Activated CD4-positive, alpha-beta T cell treated with anti-CD3 and anti-CD28 coated beads, Interleukin-2, amount 10 ng/mL, durations not matched to agents 7 days and 5 days (primary cell): Measurements from ENCODE around the gene PCDH9. TPM values are rescaled to one million over a fixed set of nuclear protein-coding genes. Genes with fewer than 3 reads are reported as not detected.
"Not testable (repeated sequence)": the region's sequence is repeated elsewhere in the genome, so short reads cannot be mapped to it uniquely, and the experiment has no call there.

Source experiments
- CTCF ChIA-PET: fragments of 350-600 bp; sonication (Branson Sonifier 250); formaldehyde crosslinking; loops from one replicate; lab custom pipeline; 2021; ENCODE audit warnings: antibody characterized with exemption; lab: Charles Lee
- POLR2A ChIA-PET: fragments of 350-600 bp; sonication (Branson Sonifier 250); formaldehyde crosslinking; loops from one replicate; lab custom pipeline; 2021; ENCODE audit warnings: antibody characterized with exemption; lab: Charles Lee
- DNase-seq: peaks from one replicate; pipeline ENCODE4 v3.0.0-alpha.2; 2020
- H3K27ac Mint-ChIP-seq: one replicate; pipeline ENCODE4 v1.8.0; 2021; ENCODE audit warnings: mild to moderate bottlenecking, moderate library complexity, mixed read lengths
- H3K27me3 Mint-ChIP-seq: one replicate; pipeline ENCODE4 v1.8.0; 2021; ENCODE audit warnings: mixed read lengths
- H3K36me3 Mint-ChIP-seq: one replicate; pipeline ENCODE4 v1.8.0; 2021; ENCODE audit warnings: low read depth, mixed read lengths
- H3K4me1 Mint-ChIP-seq: one replicate; pipeline ENCODE4 v1.8.0; 2021; ENCODE audit warnings: mixed read lengths
- H3K4me3 Mint-ChIP-seq: one replicate; pipeline ENCODE4 v1.8.0; 2021; ENCODE audit warnings: mild to moderate bottlenecking, moderate library complexity, mixed read lengths
- H3K9me3 Mint-ChIP-seq: one replicate; pipeline ENCODE4 v1.8.0; 2021; ENCODE audit warnings: mixed read lengths
- total RNA-seq, 2 experiments: library from RNA; stranded (reverse); gene quantifications; one replicate each; pipeline ENCODE4 v1.2.3, GENCODE V29; 2021

PCDH9 gene
- total RNA-seq, 2 experiments from 2014 or later: 0.25 to 0.30 TPM

DNA sequence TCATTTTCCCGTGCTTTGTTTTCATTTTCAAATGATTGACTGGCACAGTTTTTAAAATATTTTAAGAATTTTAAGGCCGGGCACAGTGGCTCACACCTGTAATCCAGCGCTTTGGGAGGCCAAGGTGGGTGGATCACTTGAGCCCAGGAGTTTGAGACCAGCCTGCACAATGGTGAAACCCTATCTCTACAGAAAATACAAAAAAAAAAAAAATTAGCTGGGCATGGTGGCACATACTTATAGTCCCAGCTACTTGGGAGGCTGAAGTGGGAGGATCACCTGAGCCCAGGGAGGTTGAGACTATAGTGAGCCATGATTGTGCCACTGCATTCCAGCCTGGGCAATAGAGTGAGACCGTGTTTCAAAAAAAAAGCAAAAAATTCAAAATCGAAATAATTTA lies 133.2 kb downstream of the PCDH9 start:
- H3K27ac Mint-ChIP-seq, H3K4me1 Mint-ChIP-seq, CTCF ChIA-PET, H3K27me3 Mint-ChIP-seq, DNase-seq, H3K9me3 Mint-ChIP-seq, H3K4me3 Mint-ChIP-seq, POLR2A ChIA-PET, H3K36me3 Mint-ChIP-seq: not testable (repeated sequence)

- H3K27me3 Mint-ChIP-seq: no peaks in the 10 kb centered on the region
- POLR2A ChIA-PET: no interaction called here
Observed at GRCh38 chr13:67096418-67096817, 133.7 kb downstream of the PCDH9 start.

DNA sequence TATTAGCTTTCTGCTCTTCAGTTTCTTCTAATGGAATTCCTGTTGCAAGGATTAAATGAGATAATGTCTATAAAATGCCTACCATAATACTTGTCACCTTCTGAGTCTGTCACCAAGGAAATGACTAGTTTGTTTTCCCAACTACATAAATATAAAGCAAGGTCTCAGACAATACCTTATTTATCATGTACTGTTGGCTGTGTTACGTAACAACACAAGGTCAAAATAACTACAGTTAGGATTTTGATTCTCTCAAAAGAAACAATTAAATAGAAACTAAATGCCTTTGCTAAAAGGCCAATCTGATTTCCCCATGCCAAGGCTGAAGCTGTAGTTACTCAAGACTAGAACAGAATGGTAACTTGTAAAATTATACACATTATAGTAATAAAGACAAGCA lies 134.5 kb downstream of the PCDH9 start:
- no peaks in the 10 kb centered on the region for H3K4me1 Mint-ChIP-seq
- ChIA-PET POLR2A (no interaction called here), CTCF (no interaction called here)
- DNase-seq: no peak
- no peaks in the 10 kb centered on the region for H3K9me3 Mint-ChIP-seq
- H3K27me3 Mint-ChIP-seq: no peaks in the 10 kb centered on the region
- no peak overlapping the region for H3K4me3 Mint-ChIP-seq
- no peak overlapping the region for H3K27ac Mint-ChIP-seq
- H3K36me3 Mint-ChIP-seq: no peaks in the 10 kb centered on the region

More at GRCh38 chr13:67096418-67096817, 133.7 kb downstream of the PCDH9 start:
- Mint-ChIP-seq H3K4me1 (no peaks in the 10 kb centered on the region), H3K36me3 (no peaks in the 10 kb centered on the region), H3K4me3 (no peak overlapping the region), H3K27ac (no peak overlapping the region), H3K9me3 (no peaks in the 10 kb centered on the region)
- no peak for DNase-seq
- CTCF ChIA-PET: no interaction called here

DNA sequence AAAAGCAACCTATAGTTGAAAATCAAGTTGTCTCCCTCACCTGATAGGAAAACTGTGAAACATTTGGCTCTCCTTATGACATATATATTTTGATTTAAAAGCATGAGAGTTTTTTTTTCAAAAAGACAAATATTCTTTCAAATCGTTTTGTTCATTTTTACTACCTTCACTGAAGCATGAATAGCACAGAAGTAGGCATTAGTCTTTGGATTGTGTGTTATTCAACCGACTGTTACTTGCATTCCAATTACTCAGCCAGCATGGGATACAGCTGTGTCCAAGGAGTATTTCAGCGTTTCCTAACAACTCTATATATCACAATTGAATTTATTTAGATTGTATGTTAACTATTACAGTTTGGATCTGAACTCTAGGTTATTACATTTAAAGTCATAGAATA lies 135.2 kb downstream of the PCDH9 start:
- Mint-ChIP-seq H3K36me3 (no peaks in the 10 kb centered on the region), H3K4me1 (no peaks in the 10 kb centered on the region), H3K27ac (no peak overlapping the region), H3K9me3 (no peaks in the 10 kb centered on the region), H3K27me3 (no peaks in the 10 kb centered on the region), H3K4me3 (no peak overlapping the region)
- ChIA-PET POLR2A (no interaction called here), CTCF (no interaction called here)
- no peak for DNase-seq

- ChIA-PET POLR2A (no interaction called here), CTCF (no interaction called here)
- Mint-ChIP-seq H3K36me3 (no peaks in the 10 kb centered on the region), H3K27ac (no peak overlapping the region), H3K4me1 (no peaks in the 10 kb centered on the region), H3K27me3 (no peaks in the 10 kb centered on the region), H3K9me3 (no peaks in the 10 kb centered on the region), H3K4me3 (no peak overlapping the region)
- no peak for DNase-seq
Observed at GRCh38 chr13:67094078-67094477, 136.1 kb downstream of the PCDH9 start.

- H3K9me3 Mint-ChIP-seq: no peaks in the 10 kb centered on the region
- H3K4me3 Mint-ChIP-seq: no peak overlapping the region
- H3K36me3 Mint-ChIP-seq: no peaks in the 10 kb centered on the region
- H3K27me3 Mint-ChIP-seq: no peaks in the 10 kb centered on the region
- H3K4me1 Mint-ChIP-seq: no peaks in the 10 kb centered on the region
- no peak overlapping the region for H3K27ac Mint-ChIP-seq
- ChIA-PET POLR2A (no interaction called here), CTCF (no interaction called here)
- no peak for DNase-seq
Observed at GRCh38 chr13:67091603-67092002, 138.5 kb downstream of the PCDH9 start.

DNA sequence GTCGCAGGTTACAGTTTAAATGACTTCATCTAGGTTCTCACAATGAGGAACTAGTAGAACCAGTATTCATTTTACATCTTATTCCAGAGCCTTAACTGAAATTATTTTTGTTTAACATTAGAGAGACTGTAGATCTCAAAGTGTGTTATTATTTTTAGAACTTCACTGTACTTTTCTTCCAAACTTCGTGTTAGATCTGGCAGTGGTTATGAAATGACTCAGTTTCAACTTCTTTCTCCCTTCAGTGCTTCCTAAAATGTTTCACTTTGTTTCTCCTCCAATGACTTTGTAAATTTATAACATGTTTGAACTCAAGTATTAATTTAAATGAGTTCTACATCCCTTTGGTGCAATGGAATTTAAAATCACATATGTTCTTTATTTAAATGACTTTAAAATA lies 139.3 kb downstream of the PCDH9 start:
- H3K36me3 Mint-ChIP-seq: no peaks in the 10 kb centered on the region
- no peak overlapping the region for H3K4me3 Mint-ChIP-seq
- no peaks in the 10 kb centered on the region for H3K27me3 Mint-ChIP-seq
- H3K4me1 Mint-ChIP-seq: no peaks in the 10 kb centered on the region
- CTCF ChIA-PET: no interaction called here
- no peak overlapping the region for H3K27ac Mint-ChIP-seq
- H3K9me3 Mint-ChIP-seq: no peaks in the 10 kb centered on the region
- POLR2A ChIA-PET: no interaction called here
- DNase-seq: no peak

DNA sequence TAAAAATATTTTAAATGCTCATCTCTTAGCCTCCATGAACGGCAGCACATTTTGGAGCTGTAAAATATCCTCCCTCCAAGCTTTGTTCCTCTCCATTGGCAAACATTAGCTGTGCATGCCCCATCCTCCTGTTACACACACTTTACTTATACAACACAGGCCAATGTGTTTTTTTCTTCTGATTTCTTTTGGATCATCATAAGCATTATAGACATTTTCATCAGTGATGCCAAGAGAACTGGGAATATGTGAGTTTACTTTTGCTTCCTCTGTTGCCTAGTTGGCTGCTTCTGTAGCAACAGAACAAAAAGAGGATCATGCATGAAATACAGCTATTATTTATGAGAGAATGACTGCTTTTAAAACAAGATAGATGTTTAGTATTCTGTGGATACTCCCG lies 142.6 kb downstream of the PCDH9 start:
- Mint-ChIP-seq H3K4me3 (no peak overlapping the region), H3K27me3 (no peaks in the 10 kb centered on the region), H3K36me3 (no peaks in the 10 kb centered on the region), H3K9me3 (no peaks in the 10 kb centered on the region), H3K27ac (no peak overlapping the region), H3K4me1 (no peaks in the 10 kb centered on the region)
- no peak for DNase-seq
- CTCF ChIA-PET: no interaction called here
- POLR2A ChIA-PET: no interaction called here

GRCh38 chr13:67086260-67086659 lies 143.9 kb downstream of the PCDH9 start:
- POLR2A ChIA-PET: no interaction called here
- Mint-ChIP-seq H3K4me3 (no peak overlapping the region), H3K4me1 (no peaks in the 10 kb centered on the region), H3K27me3 (no peaks in the 10 kb centered on the region), H3K27ac (no peak overlapping the region), H3K36me3 (no peaks in the 10 kb centered on the region), H3K9me3 (no peaks in the 10 kb centered on the region)
- no peak for DNase-seq
- CTCF ChIA-PET: no interaction called here

GRCh38 chr13:67084066-67084465 lies 146.1 kb downstream of the PCDH9 start:
- ChIA-PET CTCF (no interaction called here), POLR2A (no interaction called here)
- Mint-ChIP-seq H3K9me3 (no peaks in the 10 kb centered on the region), H3K4me1 (no peaks in the 10 kb centered on the region), H3K27ac (no peak overlapping the region), H3K36me3 (no peaks in the 10 kb centered on the region), H3K27me3 (no peaks in the 10 kb centered on the region), H3K4me3 (no peak overlapping the region)
- DNase-seq: no peak

- CTCF ChIA-PET: no interaction called here
- no peak for DNase-seq
- no peaks in the 10 kb centered on the region for H3K4me1 Mint-ChIP-seq
- no peaks in the 10 kb centered on the region for H3K27me3 Mint-ChIP-seq
- no peaks in the 10 kb centered on the region for H3K9me3 Mint-ChIP-seq
- no peak overlapping the region for H3K4me3 Mint-ChIP-seq
- no peak overlapping the region for H3K27ac Mint-ChIP-seq
- POLR2A ChIA-PET: no interaction called here
- H3K36me3 Mint-ChIP-seq: no peaks in the 10 kb centered on the region
Observed at GRCh38 chr13:67083519-67083918, 146.6 kb downstream of the PCDH9 start.

DNA sequence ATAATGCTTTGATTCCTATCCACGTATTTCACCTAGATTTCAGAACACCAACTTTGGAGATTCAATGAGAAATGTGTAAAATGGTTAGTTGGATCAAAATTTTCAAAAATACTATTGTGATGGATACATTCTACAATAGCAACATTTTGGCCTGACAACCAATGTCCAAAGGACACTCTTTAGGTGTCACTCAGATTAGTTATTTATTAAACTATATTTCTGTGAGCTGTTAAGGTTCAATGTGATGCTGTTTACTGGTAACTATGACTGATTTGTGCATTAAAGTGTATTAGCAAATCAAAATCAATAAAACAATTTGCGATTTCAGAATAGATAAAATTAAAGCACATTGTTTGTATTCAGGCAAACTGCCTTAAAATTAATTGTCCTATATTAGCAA lies 149.8 kb downstream of the PCDH9 start:
- no peaks in the 10 kb centered on the region for H3K4me1 Mint-ChIP-seq
- H3K27ac Mint-ChIP-seq: no peak overlapping the region
- ChIA-PET POLR2A (no interaction called here), CTCF (no interaction called here)
- no peak overlapping the region for H3K4me3 Mint-ChIP-seq
- no peaks in the 10 kb centered on the region for H3K9me3 Mint-ChIP-seq
- no peaks in the 10 kb centered on the region for H3K36me3 Mint-ChIP-seq
- no peaks in the 10 kb centered on the region for H3K27me3 Mint-ChIP-seq
- DNase-seq: no peak

- H3K36me3 Mint-ChIP-seq: no peaks in the 10 kb centered on the region
- H3K27me3 Mint-ChIP-seq: no peaks in the 10 kb centered on the region
- no peak overlapping the region for H3K27ac Mint-ChIP-seq
- H3K4me1 Mint-ChIP-seq: no peaks in the 10 kb centered on the region
- ChIA-PET POLR2A (no interaction called here), CTCF (no interaction called here)
- no peak for DNase-seq
- no peak overlapping the region for H3K4me3 Mint-ChIP-seq
- H3K9me3 Mint-ChIP-seq: no peaks in the 10 kb centered on the region
Observed at GRCh38 chr13:67078062-67078461, 152.1 kb downstream of the PCDH9 start.

- no peak for DNase-seq
- H3K9me3 Mint-ChIP-seq: no peaks in the 10 kb centered on the region
- CTCF ChIA-PET: no interaction called here
- H3K4me3 Mint-ChIP-seq: no peak overlapping the region
- H3K36me3 Mint-ChIP-seq: no peaks in the 10 kb centered on the region
- H3K27me3 Mint-ChIP-seq: no peaks in the 10 kb centered on the region
- no peak overlapping the region for H3K27ac Mint-ChIP-seq
- POLR2A ChIA-PET: no interaction called here
- H3K4me1 Mint-ChIP-seq: no peaks in the 10 kb centered on the region
Observed at GRCh38 chr13:67077132-67077531, 153.0 kb downstream of the PCDH9 start.
